Astrocyte of the cerebellum (primary cell): ENCODE data around the gene SPACDR.

ENCODE experiments used
- DNase-seq: peaks from one replicate; pipeline ENCODE4 v3.0.0-alpha.2; 2011; ENCODE audit warnings: low read depth
- H3K4me3 ChIP-seq: 2 replicates; pipeline ENCODE4 v1.5.1; 2011; ENCODE audit warnings: mild to moderate bottlenecking, low read depth, low read length, moderate library complexity
- in situ Hi-C: cut with HindIII; loops from 2 replicates; pipeline ENCODE4 v1.10.0; 2017; ENCODE audit warnings: low sequenced_read_pairs
- TF ChIP-seq, protein P1 (sequence below): IDR thresholded peaks from 2 replicates; pipeline ENCODE4 v1.5.1; 2012; ENCODE audit warnings: low read length, low read depth, moderate library complexity, mild to moderate bottlenecking; ENCODE audit errors: missing control alignments

Gene SPACDR

DNA sequence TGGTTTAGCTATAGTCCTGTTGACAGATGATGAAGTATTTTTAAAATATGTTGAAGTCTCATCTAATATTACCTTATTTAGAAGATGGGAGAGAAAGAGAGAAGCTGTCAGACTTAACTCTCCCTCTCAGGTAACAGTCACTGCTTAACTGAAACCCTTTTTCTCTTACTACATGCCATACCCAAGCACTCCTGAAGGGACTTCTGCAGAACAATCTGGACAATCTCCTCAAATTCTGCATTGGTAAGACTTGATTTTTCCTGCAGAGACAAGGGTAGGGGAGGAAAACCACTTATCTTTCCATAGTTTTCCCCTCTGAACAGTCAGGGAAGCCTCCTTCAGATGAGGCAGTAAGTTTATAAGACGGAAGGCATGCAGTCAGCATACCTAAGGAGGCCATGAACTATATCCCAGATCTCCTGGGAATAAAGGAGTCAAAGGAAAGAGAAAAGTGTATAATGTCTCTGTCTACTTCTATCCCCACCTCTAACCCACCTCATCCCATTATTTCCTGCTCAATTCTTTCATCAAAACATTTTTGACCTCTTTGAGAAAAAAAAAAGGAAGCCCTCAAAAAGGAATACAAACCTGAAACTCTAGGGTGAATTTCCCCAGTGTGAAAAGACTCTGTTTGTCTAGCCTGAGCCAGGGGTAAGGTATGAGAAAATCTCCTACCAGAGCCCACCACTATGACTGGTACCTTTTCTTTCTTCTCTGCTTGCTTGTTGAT, 45.0 kb downstream of the SPACDR start:
- DNase-seq, result no peak
- in situ Hi-C loops, result no loop called here
- H3K4me3 ChIP-seq, result no peak overlapping the region
- TF ChIP-seq, protein P1, sequence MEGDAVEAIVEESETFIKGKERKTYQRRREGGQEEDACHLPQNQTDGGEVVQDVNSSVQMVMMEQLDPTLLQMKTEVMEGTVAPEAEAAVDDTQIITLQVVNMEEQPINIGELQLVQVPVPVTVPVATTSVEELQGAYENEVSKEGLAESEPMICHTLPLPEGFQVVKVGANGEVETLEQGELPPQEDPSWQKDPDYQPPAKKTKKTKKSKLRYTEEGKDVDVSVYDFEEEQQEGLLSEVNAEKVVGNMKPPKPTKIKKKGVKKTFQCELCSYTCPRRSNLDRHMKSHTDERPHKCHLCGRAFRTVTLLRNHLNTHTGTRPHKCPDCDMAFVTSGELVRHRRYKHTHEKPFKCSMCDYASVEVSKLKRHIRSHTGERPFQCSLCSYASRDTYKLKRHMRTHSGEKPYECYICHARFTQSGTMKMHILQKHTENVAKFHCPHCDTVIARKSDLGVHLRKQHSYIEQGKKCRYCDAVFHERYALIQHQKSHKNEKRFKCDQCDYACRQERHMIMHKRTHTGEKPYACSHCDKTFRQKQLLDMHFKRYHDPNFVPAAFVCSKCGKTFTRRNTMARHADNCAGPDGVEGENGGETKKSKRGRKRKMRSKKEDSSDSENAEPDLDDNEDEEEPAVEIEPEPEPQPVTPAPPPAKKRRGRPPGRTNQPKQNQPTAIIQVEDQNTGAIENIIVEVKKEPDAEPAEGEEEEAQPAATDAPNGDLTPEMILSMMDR, result no peak

DNA sequence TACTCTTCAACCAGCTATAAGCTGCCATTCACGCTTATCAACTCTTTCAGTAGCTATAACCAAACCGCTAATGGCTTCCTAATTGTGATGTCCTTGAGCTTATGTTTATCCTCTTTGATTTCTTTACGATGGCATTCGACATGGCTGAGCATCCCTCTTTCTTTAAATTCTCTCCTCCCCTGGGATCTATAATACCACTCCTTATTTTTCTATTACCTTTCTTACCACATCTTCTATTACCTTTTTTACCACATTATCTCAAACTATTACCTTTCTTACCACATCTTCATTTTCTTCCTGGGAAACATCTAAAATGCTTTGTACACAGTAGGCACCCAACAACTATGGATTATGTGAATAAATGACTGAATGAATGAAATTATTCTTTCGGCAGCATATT, 48.6 kb downstream of the SPACDR start:
- TF ChIP-seq, protein P1, result no peak
- DNase-seq, result no peak
- no peak overlapping the region for H3K4me3 ChIP-seq
- in situ Hi-C loops, result no loop called here

DNA sequence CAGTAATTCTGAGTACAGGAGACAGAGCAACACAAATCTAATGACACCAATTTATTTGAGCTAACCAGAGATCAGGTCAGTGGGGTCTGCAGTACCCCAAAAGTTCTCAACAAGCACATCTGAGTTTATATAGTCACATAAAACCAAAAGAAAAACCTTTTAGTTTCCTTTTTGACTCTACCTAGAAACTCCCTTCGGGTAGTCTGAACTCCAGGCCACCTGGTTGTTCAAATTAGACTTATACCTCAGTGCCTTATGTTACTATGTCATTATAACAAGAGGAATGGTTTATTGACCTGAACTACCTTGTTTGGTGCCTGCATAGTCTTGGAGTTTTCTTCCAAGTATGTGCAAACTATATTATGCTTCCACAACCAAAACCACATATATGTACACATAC, 50.2 kb downstream of the SPACDR start:
- TF ChIP-seq, protein P1, result no peak

DNA sequence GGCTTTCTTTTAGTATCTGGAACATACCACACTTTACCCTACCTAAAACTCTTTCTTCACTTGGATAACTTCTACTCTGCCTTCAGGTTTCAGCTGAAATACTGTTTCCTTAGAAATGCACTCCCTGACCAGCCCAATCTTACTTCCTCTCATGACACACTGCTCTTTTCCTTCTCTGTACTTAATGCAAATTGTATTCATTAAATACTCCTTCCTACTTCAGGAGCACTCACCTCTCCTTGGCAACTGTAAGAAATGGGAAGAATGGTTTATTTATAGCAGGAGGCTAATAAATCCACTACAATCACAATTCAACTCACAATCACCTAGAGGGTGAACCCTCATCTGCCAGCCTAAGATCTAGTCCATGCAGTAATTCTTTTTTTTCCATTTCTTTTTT, 50.7 kb downstream of the SPACDR start:
- DNase-seq, result no peak
- TF ChIP-seq, protein P1, result no peak
- H3K4me3 ChIP-seq, result no peak overlapping the region
- in situ Hi-C loops, result loop anchor here (5.0 kb wide), 1 partner anchor 66 kb away; no protein-coding TSS in a partner anchor

More for the DNA sequence above, 50.2 kb downstream of the SPACDR start:
- no peak overlapping the region for H3K4me3 ChIP-seq
- DNase-seq, result no peak
- in situ Hi-C loops, result loop anchor here (5.0 kb wide), 1 partner anchor 67 kb away; no protein-coding TSS in a partner anchor

DNA sequence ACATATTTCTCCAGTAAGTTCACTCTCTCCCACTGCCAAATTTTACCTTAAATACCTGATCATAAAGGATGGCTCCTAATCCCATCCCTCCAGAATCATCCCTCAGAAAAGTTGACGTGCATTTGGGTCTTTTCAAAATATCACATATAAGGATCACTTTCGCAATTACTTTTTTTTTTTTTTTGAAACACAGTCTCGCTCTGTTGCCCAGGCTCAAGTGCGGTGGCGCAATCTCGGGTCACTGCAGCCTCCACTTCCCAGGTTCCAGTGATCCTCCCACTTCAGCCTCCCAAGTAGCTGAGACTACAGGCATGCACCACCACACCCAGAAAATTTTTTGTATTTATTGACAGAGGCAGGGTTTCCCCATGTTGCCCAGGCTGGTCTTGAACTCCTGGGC, 53.0 kb downstream of the SPACDR start:
- DNase-seq, result no peak
- in situ Hi-C loops, result loop anchor here (5.0 kb wide), 1 partner anchor 64 kb away; no protein-coding TSS in a partner anchor
- TF ChIP-seq, protein P1, result no peak
- no peak overlapping the region for H3K4me3 ChIP-seq

DNA sequence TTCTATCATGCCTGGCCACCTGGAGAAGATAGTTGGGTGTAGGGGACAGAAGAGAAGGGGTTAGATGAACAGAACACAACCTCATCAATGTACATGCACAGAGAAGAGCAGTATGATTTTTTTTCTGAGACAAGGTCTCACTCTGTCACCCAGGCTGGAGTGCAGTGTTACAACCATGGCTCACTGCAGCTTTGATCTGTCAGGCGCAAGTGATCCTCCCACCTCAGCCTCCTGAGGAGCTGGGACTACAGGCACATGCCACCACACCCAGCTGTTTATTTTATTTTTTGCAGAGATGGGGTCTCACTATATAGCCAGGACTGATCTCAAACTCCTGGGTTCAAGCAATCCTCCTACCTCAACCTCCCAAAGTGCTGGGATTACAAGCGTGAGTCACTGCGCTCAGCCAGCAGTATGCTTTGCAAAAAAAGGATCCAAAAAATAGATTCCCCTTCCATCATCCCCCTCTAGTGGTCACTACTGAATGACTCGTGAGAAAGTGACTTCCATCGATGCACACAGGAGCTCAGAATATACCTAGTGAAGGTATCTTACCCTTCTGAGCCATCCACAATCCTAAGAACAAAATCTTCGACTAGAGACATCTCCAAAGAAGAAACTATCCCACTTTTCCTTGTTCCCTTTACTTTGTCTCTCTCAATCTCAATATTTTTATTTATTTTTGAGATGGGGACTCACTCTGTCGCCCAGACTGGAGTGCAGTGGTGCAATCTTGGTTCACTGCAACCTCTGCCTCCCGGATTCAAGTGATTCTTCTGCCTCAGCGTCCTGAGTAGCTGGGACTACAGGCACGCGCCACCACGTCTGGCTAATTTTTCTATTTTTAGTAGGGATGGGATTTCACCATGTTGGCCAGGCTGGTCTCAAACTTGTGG, 56.5 kb downstream of the SPACDR start:
- in situ Hi-C loops, result no loop called here
- DNase-seq, result peak; percentile 64

More for the DNA sequence above, 56.5 kb downstream of the SPACDR start:
- H3K4me3 ChIP-seq, result no peak overlapping the region
- TF ChIP-seq, protein P1, result peak; percentile 74
